RWPE1 (cell line): ENCODE measurements around the gene GPBAR1.

ENCODE experiments used
- CTCF ChIA-PET: fragments of 350-600 bp; sonication (Branson Sonifier 250); formaldehyde crosslinking; extraction: SDS; loops from one replicate; lab custom pipeline; 2021; lab: Yijun Ruan, JAX
- POLR2A ChIA-PET: fragments of 400-600 bp; formaldehyde crosslinking; extraction: SDS; loops from one replicate; lab custom pipeline; 2020; ENCODE audit warnings: antibody characterized with exemption; ENCODE audit not compliant: low non-redundant PET; lab: Yijun Ruan, JAX
- DNase-seq: peaks from one replicate; pipeline ENCODE4 v3.0.0; 2012; ENCODE audit warnings: low spot score
- H3K27ac ChIP-seq: fragments of 450-650 bp; 2 replicates; pipeline ENCODE4 v1.5.1; 2017
- CTCF ChIP-seq: fragments of 450-650 bp; conservative IDR thresholded peaks from 2 replicates; pipeline ENCODE4 v1.5.1; 2017; ENCODE audit warnings: low read depth, mild to moderate bottlenecking

GPBAR1 gene

GRCh38 chr2:218259099-218259961 lies 1.5 kb upstream of the GPBAR1 start:
- peak overlapping the region; percentile 52 for H3K27ac ChIP-seq
- ChIA-PET POLR2A (no interaction called here), CTCF (interaction anchor here (1.5 kb wide), 1 partner anchor 11 kb away, joined by 4 read pairs; the partner anchor contains the start of genes AAMP and PNKD)
- no peak for DNase-seq
- no peak for TF ChIP-seq CTCF

- POLR2A ChIA-PET = no interaction called here
- H3K27ac ChIP-seq = peak overlapping the region; percentile 52; the same call in 1 of the 2 replicates
- no peak for DNase-seq
- CTCF ChIA-PET = no interaction called here
- TF ChIP-seq CTCF = no peak
These were observed 649 bp upstream of the GPBAR1 start for GRCh38 chr2:218260166-218260565.

GRCh38 chr2:218261423-218262236 lies 815 bp downstream of the GPBAR1 start:
- TF ChIP-seq CTCF = no peak
- CTCF ChIA-PET = interaction anchor here (0.7 kb wide), 1 partner anchor 8 kb away, joined by 3 read pairs; the partner anchor contains the start of gene AAMP
- DNase-seq = no peak
- peak overlapping the region; percentile 33 for H3K27ac ChIP-seq
- POLR2A ChIA-PET = no interaction called here

- DNase-seq = no peak
- H3K27ac ChIP-seq = peak overlapping the region; percentile 33
- CTCF ChIA-PET = no interaction called here
- TF ChIP-seq CTCF = no peak
- POLR2A ChIA-PET = no interaction called here
These were observed 1.4 kb downstream of the GPBAR1 start for GRCh38 chr2:218262237-218262600.

- DNase-seq = no peak
- H3K27ac ChIP-seq = peak overlapping the region; percentile 33
- POLR2A ChIA-PET = no interaction called here
- TF ChIP-seq CTCF = no peak
- CTCF ChIA-PET = no interaction called here
These were observed 2.1 kb downstream of the GPBAR1 start for GRCh38 chr2:218262631-218263586.
